ENCODE data around the gene TLX3. TPM values are rescaled to one million over a fixed set of nuclear protein-coding genes. Genes with fewer than 3 reads are reported as not detected.

The TLX3 gene
- total and polyA plus RNA-seq, 2 of the 4 experiments (the other 2 are of a cell fraction): not detected

DNA sequence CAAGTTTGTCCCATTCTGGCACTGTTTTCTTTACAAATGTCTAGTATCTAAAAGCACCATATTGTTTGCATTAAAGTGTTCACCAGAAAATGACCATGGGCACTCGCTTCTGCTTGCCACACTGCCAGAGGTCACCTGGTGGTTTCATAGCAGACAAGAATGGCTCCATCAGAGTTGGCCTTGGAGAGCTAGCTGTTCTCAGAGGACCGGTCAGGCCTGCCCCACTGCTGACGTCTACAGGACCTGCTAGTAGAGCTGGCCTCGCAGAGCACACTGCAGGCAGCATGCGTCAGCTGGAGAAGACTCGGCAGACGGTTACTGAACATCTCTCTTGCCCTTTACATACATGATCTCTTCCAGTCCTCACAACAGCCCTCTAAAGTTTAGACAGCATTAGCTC lies 8.7 kb upstream of the TLX3 start:
- in situ Hi-C loops (cut with MboI; ENCODE audit: low sequenced_read_pairs) (no loop called here), intact Hi-C loops (cut with micrococcal nuclease) (no loop called here), dilution Hi-C loops (cut with HindIII; ENCODE audit: low sequenced_read_pairs, unreplicated experiment) (no loop called here)
- no TSS peak for BruUV-seq (replicated peaks)
- H4K8ac ChIP-seq (ENCODE audit: low read depth in 2 of 2, low read length in 2 of 2): no peak overlapping the region
- H2BK5ac ChIP-seq (ENCODE audit: low read depth, low read length, poor library complexity, severe bottlenecking): no peak overlapping the region
- no peak overlapping the region for H3K14ac ChIP-seq (replicated peaks; ENCODE audit: low read depth, low read length)
- no peaks in the 10 kb centered on the region for H4K20me1 ChIP-seq (ENCODE audit: insufficient read depth, low read length)
- H3K4me1 ChIP-seq (ENCODE audit: control insufficient read depth, insufficient read depth, low read length): peaks cover 5% of the 10 kb centered on the region
- no peak overlapping the region for H2AK9ac ChIP-seq (replicated peaks; ENCODE audit: low read depth, low read length, poor library complexity)
- 0 out of 2 replicates have a peak, but pooled peaks cover 3% of the 10 kb centered on the region for H3K9me1 ChIP-seq (ENCODE audit: insufficient read depth, low read length)
- H3K4me3 ChIP-seq (ENCODE audit: insufficient read depth, low read depth, low read length): no peak overlapping the region
- no peak overlapping the region for H4K5ac ChIP-seq (ENCODE audit: low read depth, low read length)
- peaks cover 5% of the 10 kb centered on the region; the same call in 1 of the 2 replicates for H3K36me3 ChIP-seq (ENCODE audit: control insufficient read depth, insufficient read depth, low read length)
- H3K27me3 ChIP-seq (ENCODE audit: control insufficient read depth, insufficient read depth, low read length): peaks cover 15% of the 10 kb centered on the region
- H2BK20ac ChIP-seq (ENCODE audit: low read depth, low read length): no peak overlapping the region
- no peak overlapping the region for H3K56ac ChIP-seq (ENCODE audit: extremely low read depth, insufficient read depth, low read length)
- H3K9me3 ChIP-seq (ENCODE audit: control insufficient read depth, insufficient read depth, low read length): no peaks in the 10 kb centered on the region
- no peak overlapping the region for H2BK15ac ChIP-seq (ENCODE audit: low read depth, low read length)
- no peak overlapping the region for H2AFZ ChIP-seq (replicated peaks; ENCODE audit: low read length, poor library complexity)
- no peak overlapping the region for H2AK5ac ChIP-seq (ENCODE audit: low read depth, low read length)
- H3K27ac ChIP-seq (ENCODE audit: insufficient read depth, low read length): no peak overlapping the region
- ChIA-PET CTCF (no interaction called here), POLR2A (ENCODE audit: unreplicated experiment) (no interaction called here)
- no peak overlapping the region for H4K91ac ChIP-seq (ENCODE audit: insufficient read depth, low read depth, low read length)
- H3K79me1 ChIP-seq (ENCODE audit: low read depth in 1 of 2, low read length in 2 of 2): no peaks in the 10 kb centered on the region
- H3K23ac ChIP-seq (ENCODE audit: low read depth, low read length): no peak overlapping the region
- no peak overlapping the region for H3K18ac ChIP-seq (ENCODE audit: low read depth, low read length)
- ATAC-seq (ENCODE audit: low read depth) (no peak), DNase-seq (no peak)
- H2BK120ac ChIP-seq (ENCODE audit: low read depth, low read length): no peak overlapping the region
- H3K4me2 ChIP-seq (ENCODE audit: low read depth, low read length): no peak overlapping the region
- no peak overlapping the region for H3K4ac ChIP-seq (ENCODE audit: low read depth, low read length)
- 100% methylated on average over 2 of the region's 7 CpGs; no CpG with 5 or more reads in 1 of the 2 experiments for WGBS, 2 experiments (ENCODE audit: extremely low coverage in 2 of 2, insufficient read length in 1 of 2)
- no peak for TF ChIP-seq MAZ (IDR thresholded peaks at IDR 0.05; ENCODE audit: borderline replicate concordance, low read depth, low read length)
- no peak for TF ChIP-seq RAD21 (IDR thresholded peaks at IDR 0.05; ENCODE audit: low read length)
- no peak for TF ChIP-seq POLR2A (IDR thresholded peaks at IDR 0.05; ENCODE audit: low read depth, low read length)
- no peak for TF ChIP-seq CTCF (conservative IDR thresholded peaks at IDR 0.05; ENCODE audit: low read depth, low read length)
- TF ChIP-seq USF2 (IDR thresholded peaks at IDR 0.05; ENCODE audit: low read depth, low read length): no peak
- TF ChIP-seq MXI1 (IDR thresholded peaks at IDR 0.05; ENCODE audit: borderline replicate concordance, low read depth, low read length): no peak
- TF ChIP-seq MAFK (IDR thresholded peaks at IDR 0.05; ENCODE audit: low read depth, low read length): no peak
- no peak for TF ChIP-seq BHLHE40 (IDR thresholded peaks at IDR 0.05; ENCODE audit: low read depth, low read length)
- TF ChIP-seq NFE2L2 (IDR thresholded peaks at IDR 0.05; ENCODE audit: low read depth, low read length): no peak
- no peak for TF ChIP-seq SMC3 (IDR thresholded peaks at IDR 0.05; ENCODE audit: low read depth, low read length)
- TF ChIP-seq, protein P1, sequence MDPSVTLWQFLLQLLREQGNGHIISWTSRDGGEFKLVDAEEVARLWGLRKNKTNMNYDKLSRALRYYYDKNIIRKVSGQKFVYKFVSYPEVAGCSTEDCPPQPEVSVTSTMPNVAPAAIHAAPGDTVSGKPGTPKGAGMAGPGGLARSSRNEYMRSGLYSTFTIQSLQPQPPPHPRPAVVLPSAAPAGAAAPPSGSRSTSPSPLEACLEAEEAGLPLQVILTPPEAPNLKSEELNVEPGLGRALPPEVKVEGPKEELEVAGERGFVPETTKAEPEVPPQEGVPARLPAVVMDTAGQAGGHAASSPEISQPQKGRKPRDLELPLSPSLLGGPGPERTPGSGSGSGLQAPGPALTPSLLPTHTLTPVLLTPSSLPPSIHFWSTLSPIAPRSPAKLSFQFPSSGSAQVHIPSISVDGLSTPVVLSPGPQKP (IDR thresholded peaks at IDR 0.05; ENCODE audit: borderline replicate concordance, low read depth, low read length): no peak
- no peak for TF ChIP-seq RCOR1 (IDR thresholded peaks at IDR 0.05; ENCODE audit: insufficient replicate concordance, low read length)
- no peak for TF ChIP-seq RFX5 (IDR thresholded peaks at IDR 0.05; ENCODE audit: low read depth, low read length)
- no peak for TF ChIP-seq FOS (IDR thresholded peaks at IDR 0.05; ENCODE audit: low read depth, low read length)
- no peak for TF ChIP-seq CEBPB (IDR thresholded peaks at IDR 0.05; ENCODE audit: low read depth, low read length)
- TF ChIP-seq CHD1 (IDR thresholded peaks at IDR 0.05; ENCODE audit: low read depth, low read length): no peak
- H3K9ac ChIP-seq (ENCODE audit: low read depth, low read length): no peak overlapping the region
